NOMO-1 (cell line): ENCODE data around the gene CCPG1.

Experiments
- DNase-seq, 2 experiments: peaks; one replicate each; lab custom pipeline; 2025; ENCODE audit not compliant: unreplicated experiment in 2 of 2; lab: John Stamatoyannopoulos, UW

Gene CCPG1

DNA sequence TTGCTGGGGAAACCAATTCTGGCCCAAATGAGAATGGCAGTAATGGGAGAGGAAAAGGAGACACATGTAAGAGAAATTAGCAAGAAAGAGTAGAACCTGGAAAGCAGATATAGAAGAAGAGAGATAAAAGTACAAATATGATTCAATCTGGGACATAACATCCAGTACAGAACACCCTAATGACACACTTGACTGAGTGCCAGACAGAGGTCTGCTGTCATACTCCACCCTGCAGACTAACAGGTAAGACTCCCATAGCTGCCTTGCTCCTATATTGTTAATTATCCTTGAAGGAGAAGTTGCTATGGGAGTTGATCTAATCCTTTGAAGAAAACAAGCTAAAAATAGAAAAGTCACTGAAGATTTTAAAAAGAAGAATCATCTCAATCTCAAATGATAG is 21.1 kb downstream of the CCPG1 start:
- DNase-seq = no peak

DNA sequence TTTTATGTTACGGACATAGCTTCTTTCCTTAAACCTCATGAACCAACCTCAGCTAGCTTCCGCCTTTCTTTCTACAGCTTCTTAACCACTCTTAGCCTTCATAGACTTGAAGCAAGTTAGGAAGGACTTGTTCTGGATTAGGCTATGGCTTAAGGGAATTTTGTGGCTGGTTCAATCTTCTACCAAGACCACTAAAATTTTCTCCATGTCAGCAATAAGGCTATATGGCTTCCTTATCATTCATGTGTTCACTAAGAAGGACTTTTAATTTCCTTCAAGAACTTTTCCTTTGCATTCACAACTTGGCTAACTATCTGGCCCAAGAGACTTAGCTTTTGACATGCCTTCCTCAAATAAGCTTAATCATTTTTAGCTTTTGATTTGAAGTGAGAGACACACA is 24.5 kb downstream of the CCPG1 start:
- DNase-seq = no peak

DNA sequence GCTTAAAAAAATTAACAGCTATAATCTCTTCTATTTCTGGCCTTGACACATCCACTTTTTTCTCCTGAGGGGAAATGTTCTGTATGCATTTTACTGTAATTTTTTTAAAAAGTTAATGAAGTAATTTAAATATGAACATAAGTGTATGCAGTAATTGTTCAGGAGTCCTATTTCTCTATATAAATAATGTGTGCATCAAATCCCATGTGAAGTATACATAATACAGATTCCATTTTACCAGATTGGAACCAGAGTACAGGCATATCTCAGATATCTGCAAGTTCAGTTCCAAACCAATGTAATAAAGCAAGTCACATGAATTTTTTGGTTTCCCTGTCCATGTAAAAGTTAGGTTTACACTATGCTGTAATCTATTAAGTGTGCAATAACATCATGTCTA is 26.6 kb downstream of the CCPG1 start:
- DNase-seq = no peak

DNA sequence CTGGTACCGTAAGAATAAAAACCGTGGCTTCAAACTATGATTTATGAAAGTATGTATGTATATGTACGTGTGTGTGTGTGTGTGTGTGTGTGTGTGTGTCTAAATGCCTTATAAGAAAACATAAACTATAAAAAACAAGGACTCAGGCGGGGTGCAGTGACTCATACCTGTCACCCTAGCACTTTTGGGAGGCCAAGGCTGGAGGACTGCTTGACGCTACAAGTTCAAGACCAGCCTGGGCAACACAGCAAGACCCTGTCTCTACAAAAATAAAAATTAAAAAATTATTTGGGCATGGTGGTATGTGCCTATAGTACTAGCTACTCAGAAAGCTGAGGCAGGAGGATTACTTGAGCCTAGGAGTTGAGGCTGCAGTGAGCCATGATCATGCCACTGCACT is 29.1 kb downstream of the CCPG1 start:
- no peak for DNase-seq

DNA sequence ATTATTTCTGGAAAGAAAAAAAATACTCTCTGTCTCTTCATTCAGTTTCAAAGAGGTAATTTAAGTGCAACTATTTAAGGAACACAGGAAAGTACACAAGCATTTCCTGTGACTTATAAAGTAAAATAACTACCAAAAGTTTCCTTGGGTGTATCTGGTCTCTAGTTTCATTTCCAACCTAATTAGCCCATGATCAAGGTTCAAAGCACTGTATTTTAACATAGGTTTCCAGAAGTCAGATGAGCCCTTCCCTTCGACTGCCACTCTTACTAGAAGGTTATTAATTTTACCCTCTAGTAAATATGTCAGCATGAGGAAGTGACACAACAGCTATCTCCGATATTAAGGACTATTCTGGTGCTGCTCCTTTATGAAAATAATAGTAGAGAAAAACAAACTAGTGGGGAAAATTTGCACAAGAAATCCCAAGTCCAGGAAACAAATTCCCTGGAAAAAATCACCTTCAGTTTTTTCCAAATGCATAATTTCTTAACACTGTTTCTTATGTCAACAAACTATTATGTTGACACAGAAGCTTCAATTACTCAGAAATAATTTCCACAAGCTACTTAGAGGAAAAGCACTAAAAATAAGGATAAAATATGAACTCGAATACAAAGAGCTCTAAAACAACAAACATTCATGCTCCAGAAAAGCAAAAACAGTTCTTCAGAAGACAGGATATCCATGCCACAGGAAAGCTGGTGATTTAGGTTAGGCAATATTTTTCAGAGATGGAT is 35.3 kb downstream of the CCPG1 start:
- peak; percentile 23 to 48 for DNase-seq

DNA sequence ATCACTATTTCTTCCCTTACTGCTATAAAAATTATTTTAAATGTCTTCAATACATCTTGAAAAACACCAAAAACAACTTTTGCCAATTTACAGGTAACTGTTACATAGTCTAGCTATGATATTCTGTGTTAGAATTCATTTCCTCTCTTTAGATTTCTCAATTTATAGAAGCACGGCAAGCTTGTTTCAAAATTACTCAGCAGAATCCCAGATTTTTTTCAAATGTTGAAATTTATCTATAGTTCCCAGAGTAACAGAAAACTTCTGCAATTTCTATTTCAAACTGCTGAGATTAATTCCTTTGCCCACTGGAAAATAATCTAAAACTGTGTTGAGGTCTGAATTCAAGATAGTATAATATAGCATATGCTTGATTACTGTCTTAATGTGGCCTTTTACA is 41.2 kb downstream of the CCPG1 start:
- DNase-seq = peak in 1 of 2 experiments; percentile 14

DNA sequence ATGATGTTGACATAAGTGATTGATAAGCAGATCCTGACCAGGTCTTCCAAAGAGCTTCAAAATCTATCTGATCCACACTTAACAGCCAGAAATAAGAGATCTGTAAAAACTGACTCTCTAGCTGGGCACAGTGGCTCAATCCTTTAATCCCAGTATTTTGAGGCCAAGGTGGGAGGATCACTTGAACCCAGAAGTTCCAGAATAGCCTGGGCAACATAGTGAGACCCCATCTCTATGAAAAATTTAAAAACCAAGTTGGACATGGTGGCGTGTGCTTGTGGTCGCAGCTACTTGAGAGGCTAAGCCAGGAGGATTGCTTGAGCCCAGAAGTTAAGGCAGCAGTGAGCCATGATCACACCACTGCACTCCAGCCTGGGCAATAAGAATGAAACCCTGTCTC is 45.5 kb downstream of the CCPG1 start:
- DNase-seq = no peak

DNA sequence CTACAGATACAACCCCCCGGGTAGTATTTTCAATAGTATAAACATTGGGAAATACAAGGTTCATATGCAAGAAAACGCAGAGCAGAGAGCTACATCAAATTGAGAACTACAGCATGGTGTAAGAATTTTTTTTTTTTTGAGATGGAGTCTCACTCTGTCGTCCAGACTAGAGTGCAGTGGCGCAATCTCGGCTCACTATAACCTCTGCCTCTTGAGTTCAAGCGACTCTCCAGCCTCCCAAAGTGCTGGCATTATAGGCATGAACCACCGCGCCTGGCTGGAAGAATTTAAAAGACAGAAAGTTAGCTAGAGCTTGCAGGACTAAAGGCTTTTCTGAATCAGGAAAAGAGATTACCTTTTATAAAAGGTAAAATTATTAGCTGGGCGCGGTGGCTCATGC is 47.1 kb downstream of the CCPG1 start:
- DNase-seq = no peak

DNA sequence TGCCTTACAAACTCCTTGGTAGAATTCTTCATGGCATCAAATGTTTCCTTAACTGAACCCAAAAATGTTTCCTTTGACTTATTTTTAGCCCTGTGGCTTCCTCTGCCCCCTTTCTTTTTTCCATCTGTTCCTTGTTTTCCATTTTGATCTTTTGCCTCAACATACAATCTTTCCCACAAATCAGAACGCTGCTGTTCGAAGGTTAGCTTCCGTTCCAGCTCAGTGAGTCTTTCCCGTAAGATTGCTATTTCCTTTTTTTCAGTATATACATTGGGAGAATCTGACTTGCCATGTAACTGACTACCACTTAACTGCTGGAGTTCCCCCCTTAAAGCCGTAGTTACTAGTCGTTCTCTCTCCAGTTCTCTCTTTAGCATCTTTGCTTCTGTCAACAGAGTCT is 47.9 kb downstream of the CCPG1 start:
- DNase-seq = no peak

DNA sequence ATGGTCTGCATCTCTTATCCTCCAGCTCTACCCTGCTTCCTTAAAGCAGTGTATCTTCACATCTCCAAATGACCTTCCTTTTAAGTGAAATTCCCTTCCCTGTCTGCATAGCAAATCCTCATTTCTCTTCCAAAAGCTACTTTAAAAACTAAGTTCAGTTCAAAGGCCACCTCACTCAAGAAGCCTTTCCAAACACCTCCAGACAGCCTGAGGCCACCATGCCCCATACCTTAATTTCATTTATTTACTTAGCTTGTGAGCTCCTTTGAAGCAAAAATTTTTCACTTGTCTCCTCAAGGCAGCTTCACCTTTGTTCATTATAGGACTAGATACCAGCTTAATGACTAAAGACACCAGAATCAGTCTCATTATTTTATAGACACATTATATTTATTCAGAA is 49.7 kb downstream of the CCPG1 start:
- DNase-seq = no peak

DNA sequence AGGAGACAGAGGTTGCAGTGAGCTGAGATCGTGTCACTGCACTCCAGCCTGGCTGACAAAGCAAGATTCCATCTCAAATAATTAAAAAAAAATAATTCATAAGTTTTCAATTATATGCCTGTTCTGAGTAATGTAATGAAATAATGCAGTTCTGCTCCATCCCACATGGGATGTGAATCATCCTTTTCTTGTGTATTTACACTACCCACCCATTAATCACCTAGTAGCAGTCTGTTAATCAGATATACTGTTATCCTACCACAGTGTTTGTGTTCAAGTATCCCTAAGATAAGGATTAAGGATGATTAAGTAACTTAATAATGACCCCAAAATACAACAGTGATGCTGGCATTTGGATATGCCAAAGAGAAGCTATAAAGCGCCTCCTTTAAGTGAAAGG is 50.4 kb downstream of the CCPG1 start:
- DNase-seq = no peak

DNA sequence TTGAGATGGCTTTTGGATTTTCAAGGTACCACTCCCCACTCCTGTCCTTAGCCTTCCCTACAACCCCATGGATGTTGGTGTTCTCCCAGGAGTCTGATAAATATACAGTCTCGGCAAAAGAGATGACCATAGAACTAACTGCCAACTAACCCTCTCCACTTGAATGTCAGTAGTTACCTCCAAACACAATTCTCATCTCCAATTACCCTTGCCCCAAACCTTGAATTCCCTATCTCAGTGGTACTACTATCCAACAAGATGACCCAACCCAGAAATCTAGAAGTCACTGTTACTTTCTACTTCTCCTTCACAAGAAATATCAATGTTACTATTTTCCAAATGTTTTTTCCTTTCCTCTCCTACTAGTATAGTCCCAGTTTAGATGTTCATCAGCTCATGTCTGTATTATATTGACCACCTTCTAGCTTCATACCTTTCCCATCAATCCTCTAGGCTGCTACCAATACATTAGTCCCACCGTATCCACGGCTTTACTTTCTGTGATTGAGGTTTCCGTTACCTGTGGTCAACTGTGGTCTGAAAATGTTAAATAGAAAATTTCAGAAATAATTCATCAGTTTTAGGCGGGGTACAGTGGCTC is 51.1 kb downstream of the CCPG1 start:
- no peak for DNase-seq

DNA sequence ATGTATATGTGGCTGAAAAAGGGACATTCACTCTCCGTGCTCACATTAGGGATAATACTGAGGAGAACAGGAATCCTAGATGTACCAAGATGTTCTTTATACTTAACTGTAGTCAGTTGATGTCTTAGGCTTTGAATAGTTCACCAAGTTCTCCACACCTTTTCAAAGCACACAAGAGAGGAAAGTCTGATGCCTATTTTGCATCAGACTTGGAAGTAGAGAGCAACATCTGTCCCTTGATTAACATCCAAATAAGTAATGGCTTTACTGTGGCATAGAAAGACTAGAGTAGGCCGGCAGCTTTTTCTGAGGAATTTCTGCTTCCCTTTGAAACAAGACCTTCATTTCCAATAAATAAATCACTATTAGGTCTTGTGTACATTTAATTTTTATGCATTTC is 55.1 kb downstream of the CCPG1 start:
- DNase-seq = no peak

DNA sequence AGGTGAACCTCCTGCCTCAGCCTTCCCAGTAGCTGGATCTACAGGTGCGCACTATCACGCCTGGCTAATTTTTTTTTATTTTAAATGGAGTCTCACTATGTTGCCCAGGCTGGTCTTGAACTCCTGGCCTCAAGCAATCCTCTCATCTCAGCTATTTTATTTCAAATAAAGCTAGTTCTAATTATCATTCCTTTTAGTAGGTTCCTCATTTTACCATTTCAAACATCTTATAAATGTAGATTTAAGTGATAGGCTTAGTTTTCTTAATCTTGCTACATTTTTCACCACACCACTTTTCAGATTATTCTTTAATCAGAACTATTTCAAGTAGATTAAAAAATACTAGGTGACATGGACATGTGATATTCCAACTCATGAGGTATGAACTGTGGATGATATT is 58.9 kb downstream of the CCPG1 start:
- DNase-seq = no peak

DNA sequence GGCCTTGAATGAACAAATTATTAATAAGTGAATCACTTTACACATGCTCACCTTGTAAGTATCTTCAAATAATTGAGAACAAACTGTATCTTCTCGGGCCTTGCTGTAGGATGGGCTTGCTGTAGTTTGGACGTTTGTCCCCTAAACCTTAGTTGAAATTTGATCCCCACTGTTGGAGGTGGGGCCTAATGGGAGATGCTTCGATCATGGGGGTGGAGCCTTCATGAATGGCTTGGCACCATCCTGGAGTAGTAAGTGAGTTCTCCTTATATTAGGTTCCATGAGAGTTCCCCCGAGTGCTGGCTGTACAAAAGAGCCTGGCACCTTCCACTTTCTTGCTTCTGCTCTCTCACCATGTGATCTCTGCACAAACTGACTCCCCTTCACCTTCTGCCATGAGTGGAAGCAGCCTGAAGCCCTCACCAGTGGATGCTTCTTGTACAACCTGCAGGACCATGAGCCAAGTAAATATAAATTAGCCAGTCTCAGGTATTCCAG is 59.8 kb downstream of the CCPG1 start:
- no peak for DNase-seq

DNA sequence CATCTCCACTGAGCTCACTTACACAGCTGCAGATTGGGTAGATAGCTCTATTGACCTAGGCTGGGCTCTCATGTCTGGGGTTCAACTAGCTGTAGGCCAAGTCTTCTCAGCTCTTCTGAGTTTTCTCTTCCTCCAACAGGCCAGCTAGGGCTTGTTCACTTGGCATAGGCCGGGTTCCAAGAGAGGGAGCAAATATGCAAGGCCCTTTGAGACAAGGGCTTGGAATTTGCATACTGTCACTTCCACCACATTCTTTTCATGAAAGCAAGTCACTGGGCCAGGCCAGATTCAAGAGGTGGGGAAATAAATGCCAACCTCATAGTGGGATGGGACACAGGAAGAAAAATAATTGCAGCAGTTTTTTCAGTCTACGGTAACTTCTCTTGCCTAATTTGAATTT is 64.0 kb downstream of the CCPG1 start:
- DNase-seq = no peak

DNA sequence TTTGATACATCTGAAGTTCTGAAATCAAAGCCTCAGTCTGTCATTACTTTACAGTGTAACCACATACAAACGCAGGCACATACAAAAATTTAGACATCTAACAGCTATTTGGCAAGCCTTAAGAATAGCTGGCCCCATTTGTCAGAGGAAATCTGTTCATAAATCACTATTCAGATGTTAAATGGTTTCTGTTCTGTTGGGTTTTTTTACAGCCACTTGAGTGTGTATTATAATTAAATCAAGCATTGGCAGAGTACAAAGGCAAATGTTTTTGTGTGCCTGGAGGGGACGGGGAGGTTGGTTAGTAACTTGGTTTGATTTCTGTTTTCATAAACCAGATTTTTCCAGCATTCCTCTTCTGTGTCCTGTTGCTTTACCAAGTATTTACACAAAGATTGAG is 65.0 kb downstream of the CCPG1 start:
- peak in 1 of 2 experiments; percentile 10 for DNase-seq

DNA sequence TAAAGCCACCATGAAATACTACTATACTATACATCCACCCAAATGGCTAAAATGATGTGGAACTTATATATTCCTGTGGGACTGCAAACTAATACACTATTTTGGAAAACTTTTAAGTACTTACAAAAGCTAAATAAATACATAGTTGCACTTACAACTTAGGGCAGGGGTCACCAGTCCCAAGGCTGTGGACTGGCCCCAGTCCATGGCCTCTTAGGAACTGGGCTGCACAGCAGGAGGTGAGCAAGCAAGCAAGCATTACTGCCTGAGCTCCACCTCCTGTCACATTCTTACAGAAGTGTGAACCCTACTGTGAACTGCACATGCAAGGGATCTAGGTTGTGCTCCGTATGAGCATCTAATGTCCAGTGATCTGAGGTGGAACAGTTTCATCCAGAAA is 71.0 kb downstream of the CCPG1 start:
- DNase-seq = no peak

DNA sequence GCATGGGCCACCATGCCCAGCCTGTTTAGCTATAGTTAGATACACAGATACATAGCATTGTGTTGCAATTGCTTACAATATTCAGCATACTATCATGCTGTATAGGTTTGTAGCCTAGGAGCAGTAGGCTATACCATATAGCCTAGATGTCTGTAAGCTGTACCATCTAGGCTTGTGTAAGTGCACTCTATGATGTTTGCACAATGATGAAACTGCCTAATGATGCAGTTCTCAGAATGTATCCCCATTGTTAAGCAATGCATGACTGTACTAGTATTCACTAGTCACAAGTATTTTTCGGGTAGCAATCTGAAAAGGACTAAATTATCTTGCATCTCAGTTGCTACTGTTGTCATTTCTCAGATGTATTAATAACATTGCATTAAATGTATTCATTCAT is 73.2 kb downstream of the CCPG1 start:
- DNase-seq = no peak

DNA sequence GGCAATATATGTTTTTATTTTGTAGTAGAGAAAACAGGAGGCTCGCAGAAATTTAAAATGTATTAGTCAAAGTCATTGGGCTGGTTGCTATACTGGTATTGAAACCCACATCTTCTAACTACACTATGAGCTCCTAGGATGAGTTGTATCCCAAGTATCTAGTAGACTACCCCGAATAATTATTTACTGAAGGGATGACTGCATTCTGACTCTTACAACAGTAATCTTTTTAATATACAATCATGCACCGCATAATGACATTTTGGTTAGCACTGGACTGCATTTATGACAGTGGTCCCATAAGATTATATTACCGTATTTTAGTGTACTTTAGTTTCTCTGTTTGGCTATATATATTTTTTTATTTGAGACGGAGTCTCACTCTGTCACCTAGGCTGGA is 73.8 kb downstream of the CCPG1 start:
- no peak for DNase-seq

DNA sequence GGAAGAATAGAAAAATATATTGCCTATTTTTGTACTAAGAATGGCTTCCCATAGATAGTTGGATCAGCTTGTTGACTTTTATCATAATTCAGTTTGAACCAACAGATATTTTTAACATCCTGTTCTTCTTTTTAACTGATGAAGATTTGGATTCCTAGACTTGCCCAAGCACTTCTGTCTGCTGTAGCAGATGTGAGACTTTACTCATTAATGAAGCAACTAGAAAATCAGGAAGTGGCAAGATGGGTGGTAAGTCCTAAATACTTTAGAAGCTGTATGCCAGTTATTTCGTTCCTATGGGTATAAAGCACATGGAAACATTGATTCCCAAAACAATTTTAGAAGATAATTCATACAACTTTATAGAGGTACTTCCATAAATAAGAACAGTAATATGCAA is 80.8 kb downstream of the CCPG1 start:
- DNase-seq = peak; percentile 71 to 87

DNA sequence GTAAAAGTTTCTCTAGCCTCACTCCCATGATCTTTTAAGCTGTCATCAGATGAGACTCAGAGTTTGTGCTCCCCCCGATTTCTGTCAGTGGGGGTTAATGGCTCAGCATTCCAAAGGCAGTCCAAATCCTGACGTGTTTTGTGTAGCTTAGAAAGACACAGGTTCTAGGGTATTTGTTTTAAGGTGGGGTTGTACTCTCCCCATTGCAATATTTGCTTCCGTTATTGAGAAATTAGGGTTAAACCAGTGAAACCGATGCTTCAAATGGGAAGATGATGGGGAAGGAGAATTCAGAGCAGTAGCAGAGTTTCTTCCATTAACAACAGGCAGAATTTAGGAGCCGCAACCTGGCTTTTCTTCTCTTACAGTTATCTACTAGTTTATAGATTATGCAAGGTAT is 85.7 kb downstream of the CCPG1 start:
- DNase-seq = peak; percentile 37 to 68

DNA sequence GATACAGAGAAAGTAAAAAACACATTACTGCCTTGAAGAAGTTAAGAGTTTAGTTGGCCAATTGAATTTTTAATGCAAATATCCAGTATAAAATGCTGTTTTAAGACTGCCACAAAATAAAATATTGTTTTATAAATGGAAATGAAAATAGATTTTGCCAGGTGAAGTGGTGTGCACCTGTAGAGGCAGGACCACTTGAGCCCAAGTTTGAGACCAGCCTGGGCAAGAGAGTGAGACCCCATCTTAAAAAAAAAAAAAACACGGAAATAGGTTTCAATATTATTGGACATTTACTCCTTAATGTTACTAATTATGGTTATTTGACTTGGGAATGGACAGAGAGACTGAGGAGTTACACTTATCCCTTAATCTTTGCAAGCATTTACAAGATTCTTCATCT is 87.2 kb downstream of the CCPG1 start:
- DNase-seq = no peak
